Tibial nerve (tissue), 4 donors: ENCODE measurements around the gene KPNA6.

Experiments
- CTCF ChIP-seq, 5 experiments: fragments of 200-600 bp in 3 of 5; fragments of 450-650 bp in 2 of 5; sonication (generic) in 3 of 5; IDR thresholded peaks; one replicate each; pipeline ENCODE4 v1.5.1; 2016 to 2019; ENCODE audit warnings: antibody characterized with exemption in 5 of 5, mild to moderate bottlenecking in 3 of 5, moderate library complexity in 2 of 5
- EP300 ChIP-seq, 2 donors: sonication (generic); formaldehyde crosslinking; IDR thresholded peaks; one replicate each; pipeline ENCODE4 v1.6.1; 2017; ENCODE audit warnings: antibody characterized with exemption in 2 of 2, mild to moderate bottlenecking in 1 of 2
- POLR2A ChIP-seq, 2 donors: fragments of 450-650 bp; IDR thresholded peaks; one replicate each; pipeline ENCODE4 v1.6.1; 2017; ENCODE audit warnings: antibody characterized with exemption in 2 of 2, mild to moderate bottlenecking in 2 of 2, moderate library complexity in 2 of 2

DNA sequence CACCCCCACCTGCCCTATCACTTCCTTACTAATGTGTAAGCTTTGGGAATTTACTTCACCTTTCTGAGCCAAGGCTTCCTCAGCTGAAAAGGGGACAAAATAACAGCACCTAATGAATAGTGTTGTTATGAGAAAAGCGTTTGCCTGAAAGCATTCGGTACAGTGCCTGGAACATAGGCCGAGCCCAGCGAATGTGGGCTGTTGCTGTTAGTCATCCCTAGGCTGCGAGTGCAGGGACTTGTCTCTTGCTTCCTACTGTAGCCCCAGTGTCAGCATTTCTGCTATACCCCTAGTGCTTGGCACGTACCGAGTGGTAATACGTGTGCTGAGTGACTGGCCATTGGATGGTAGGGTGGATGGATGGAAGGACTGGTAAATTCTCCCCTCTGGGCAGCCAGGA is 16.7 kb upstream of the KPNA6 start:
- TF ChIP-seq CTCF (IDR thresholded peaks at IDR 0.05) (no peak), POLR2A (IDR thresholded peaks at IDR 0.05) (no peak), EP300 (IDR thresholded peaks at IDR 0.05) (no peak)
